ENCODE measurements around the gene ABCC4.
"Not testable (repeated sequence)": the region's sequence is repeated elsewhere in the genome, so short reads cannot be mapped to it uniquely, and the experiment has no call there.

ABCC4 gene

GRCh38 chr13:95191821-95192563 lies 109.3 kb downstream of the ABCC4 start:
- DNase-seq = peak; percentile 23 to 27

DNA sequence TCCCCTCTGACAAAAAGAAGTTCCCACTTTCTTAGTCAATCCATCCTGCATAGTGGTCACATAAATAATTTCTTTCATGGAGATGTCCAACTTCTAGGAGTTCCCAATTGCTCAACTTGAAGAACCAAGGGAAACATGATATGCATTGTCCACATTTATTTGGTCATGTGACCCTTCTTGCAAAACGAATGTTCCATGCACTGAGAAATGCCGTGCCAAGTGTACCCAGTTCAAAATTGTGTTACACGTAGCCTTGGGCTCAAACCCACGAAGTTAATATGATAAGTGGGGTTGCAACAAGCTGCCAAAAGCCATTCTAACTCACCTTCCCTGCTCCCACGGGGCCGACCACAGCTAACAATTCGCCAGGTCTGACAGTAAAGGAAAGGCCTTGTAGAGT lies 113.1 kb downstream of the ABCC4 start:
- DNase-seq = no peak

DNA sequence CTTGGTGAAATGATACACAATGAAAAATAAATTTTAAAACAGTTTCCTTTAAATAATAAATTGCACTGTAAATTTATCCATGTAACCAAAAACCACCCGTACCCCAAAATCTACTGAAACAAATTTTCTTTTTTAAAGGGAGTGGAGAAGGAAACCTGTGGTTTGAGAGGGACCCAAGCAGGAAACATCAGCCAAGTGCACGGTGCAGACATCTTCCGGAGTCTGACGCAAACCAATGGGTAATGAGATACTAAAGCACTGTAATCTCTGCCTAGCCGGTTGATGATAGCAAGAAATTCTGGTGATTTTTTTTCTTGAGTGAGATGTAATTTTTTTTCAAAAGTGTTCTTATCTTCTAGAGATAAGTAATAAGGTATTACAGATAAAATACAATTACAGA lies 115.4 kb downstream of the ABCC4 start:
- DNase-seq = peak in 1 of 2 donors; percentile 80

- DNase-seq = no peak
Observed at GRCh38 chr13:95185311-95185710, 115.9 kb downstream of the ABCC4 start.

DNA sequence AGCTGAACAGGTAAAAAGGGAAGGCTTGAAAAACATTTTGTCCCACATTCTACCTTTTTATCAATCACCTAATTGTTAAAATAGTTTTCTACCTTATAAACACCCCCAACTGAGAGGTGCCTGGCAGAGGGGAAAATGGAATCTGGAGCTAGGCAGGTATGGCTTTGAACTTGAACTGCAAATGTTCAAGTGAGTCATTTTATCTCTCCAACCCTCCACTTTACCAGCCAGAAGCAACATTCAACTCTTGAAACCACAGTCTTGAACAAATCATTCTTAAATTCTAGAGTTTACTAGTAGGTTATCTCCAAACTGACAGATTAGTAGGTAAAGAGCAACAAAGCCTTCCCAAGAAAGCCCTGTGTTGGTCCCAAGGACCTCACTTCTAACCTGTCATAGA lies 116.9 kb downstream of the ABCC4 start:
- no peak for DNase-seq

DNA sequence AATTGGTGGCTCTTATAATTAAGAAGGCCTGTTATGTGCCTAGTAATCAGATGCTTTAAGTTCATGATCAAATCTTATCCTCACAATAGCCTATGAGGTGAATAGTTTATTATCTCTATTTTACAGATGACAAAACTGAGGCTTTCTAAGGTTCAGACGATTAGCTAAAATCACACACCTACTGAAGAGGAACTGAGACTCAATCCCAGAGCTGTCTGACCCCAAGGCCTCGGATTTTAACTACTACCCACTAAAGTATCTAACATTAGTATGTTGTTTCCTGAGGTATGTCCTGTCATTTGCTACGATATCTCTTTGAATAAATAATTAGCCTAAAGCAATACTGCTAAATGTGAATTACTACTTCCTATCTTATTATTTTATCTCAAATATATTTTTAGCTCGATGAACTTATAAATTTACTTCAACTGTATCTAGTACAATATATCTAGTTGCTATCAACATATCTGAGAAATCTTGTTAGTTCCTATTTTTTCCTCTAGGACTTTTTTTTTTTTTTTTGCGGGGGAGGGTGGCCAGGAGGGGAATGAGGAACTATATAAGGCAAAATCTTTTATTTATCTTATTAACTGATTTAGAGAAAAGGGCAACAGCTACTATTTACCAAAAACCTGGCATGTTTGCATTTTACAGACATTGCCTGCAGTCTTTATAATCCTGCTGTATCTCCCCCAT lies 118.5 kb downstream of the ABCC4 start:
- DNase-seq = no peak

DNA sequence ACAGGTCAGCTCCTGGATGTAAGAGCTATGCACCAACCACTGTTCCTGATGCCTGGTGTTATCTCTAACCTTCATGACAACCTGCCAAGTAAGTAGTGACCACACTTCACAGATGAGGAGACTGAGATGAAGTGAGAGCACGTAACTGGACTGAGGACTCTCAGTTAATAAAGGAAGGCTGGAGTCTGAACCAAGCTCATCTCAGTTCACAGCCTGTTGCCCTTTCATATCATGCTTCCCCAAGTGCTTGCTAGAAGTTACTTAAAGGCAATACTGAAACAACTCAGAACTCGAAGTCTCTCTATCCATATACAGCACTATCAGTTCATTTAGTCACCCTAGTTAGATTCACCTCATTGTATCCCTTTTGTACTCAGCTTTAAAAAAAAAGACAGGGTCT lies 119.7 kb downstream of the ABCC4 start:
- no peak for DNase-seq

- DNase-seq = no peak
Observed at GRCh38 chr13:95180513-95181245, 120.6 kb downstream of the ABCC4 start.

GRCh38 chr13:95176611-95177259 lies 124.5 kb downstream of the ABCC4 start:
- DNase-seq = no peak

DNA sequence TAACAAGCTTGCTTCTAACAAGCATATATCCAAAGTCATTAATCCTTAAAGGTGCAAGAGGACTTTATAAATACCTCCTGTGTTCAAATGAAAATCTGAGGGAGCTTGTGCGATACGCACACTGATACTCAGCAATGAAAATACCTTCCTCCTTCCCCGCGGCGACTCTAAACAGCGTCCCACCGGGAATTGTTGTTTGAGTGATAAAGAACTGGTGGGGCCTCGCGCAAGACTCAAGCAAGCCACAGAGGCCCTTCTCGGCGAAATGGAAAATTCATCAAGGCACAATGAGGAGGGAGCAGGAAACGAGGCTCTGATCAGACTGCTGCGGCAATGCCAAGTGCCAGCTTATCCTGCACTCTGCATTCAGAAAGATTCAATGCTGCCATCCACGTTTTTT lies 126.7 kb downstream of the ABCC4 start:
- no peak for DNase-seq

DNA sequence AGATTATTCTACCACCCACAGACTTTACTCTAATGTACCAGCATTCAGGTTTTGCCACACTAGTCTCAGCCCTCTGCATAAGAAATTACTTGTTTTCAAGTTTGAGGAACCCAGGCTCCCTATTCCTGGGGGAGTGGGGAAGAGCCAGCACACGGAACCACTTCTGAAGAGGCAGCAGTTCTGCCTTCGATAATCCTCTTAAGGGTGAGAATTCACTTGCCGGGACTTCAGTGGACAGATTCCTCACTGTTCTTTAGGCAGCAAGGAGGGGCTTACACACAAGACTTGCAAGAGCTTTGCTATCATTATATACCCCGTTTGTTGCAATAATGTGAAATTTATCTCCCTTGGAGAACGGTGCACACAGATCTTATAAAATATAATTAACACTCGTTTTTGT lies 133.1 kb downstream of the ABCC4 start:
- DNase-seq = no peak

DNA sequence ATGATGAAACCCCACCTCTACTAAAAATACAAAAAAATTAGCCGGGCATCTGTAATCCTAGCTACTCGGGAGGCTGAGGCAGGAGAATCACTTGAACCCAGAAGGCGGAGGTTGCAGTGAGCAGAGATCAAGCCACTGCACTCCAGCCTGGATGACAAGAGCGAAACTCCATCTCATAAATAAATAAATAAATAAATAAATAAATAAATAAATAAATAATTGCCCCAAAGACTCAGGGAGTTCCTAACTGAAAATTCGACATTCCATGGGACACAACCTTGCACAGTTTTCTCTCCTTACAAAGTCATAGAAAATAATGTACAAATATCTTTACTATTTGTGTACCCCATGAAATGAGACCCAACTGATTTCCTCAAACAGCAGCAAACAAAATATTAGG lies 134.2 kb downstream of the ABCC4 start:
- not testable (repeated sequence) for DNase-seq

GRCh38 chr13:95164830-95165229 lies 136.4 kb downstream of the ABCC4 start:
- DNase-seq = no peak

GRCh38 chr13:95160112-95160906 lies 140.9 kb downstream of the ABCC4 start:
- no peak for DNase-seq

- DNase-seq = no peak
Observed at GRCh38 chr13:95159458-95159857, 141.8 kb downstream of the ABCC4 start.

GRCh38 chr13:95156208-95156607 lies 145.0 kb downstream of the ABCC4 start:
- no peak for DNase-seq

DNA sequence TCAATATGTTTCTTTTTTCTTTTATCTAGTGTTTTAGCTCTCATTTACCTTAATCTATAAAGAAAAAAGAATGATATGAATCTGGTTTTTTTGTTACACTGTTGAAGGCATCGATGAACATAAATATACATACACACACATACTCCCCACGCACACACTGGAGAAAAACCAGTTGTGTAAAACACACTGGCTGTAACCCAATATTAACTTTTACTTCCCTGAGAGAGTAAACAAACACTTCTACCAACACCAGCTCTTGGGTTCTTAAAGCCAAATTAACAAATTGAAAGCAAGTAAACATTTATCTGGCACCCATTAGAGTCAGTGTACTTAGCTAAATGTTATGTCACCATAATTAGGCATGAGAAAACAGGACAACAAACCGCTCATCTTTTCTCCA lies 145.7 kb downstream of the ABCC4 start:
- DNase-seq = no peak

- DNase-seq = no peak
Observed at GRCh38 chr13:95155093-95155492, 146.2 kb downstream of the ABCC4 start.

- DNase-seq = no peak
Observed at GRCh38 chr13:95154413-95154886, 146.8 kb downstream of the ABCC4 start.

DNA sequence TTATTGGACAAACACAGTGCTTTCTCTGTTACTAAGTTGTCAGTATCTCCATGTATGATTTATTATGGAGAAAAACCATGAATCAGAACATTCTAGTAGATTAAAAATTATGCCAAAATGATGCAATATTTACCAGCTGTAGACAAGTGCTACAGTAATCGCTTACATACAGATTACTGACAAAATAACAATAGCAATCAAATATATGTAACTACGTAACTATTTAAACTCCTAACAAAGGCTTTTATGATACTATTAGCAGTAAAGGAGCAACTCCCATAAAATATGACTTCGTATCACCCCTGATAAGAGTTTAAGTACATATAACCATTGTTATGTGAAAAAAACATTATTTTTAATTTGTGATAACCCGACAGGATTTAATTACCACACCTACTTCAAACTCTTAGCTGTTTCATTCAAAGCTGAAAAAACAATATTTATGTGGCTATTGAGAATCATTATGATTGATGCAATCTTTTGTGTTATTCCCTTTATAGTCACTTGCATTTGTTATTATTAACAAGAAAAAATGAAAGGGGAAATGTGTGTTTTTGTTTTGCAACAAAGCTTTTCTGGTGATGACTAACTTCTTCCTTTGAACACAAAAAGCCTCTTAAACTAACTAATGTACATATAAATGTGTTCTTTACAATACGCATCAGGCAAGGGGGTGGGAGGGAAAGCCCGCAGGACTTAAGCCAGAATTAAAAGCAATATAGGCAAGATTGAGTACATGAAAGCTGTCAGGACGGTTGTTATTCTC lies 147.4 kb downstream of the ABCC4 start:
- DNase-seq = no peak

GRCh38 chr13:95151942-95152587 lies 149.2 kb downstream of the ABCC4 start:
- DNase-seq = no peak
